ENCODE data around the gene RPUSD3.

RPUSD3 gene

GRCh38 chr3:9843715-9844438 lies at the start of gene RPUSD3:
Gene RPUSD3 (minus strand): TSS chr3:9844008. CDS start chr3:9843990, 18 bp downstream.
- H3K4me3 Mint-ChIP-seq = peak within 1 kb of the TSS; percentile 99
- no peaks in the 10 kb centered on the region for H3K9me3 Mint-ChIP-seq
- ATAC-seq (replicated peaks; ENCODE audit: extremely low read depth, poor library complexity, severe bottlenecking) = peak; percentile 98
- peak; percentile 92 to 99 for DNase-seq (ENCODE audit: low spot score in 2 of 2)
- H3K36me3 Mint-ChIP-seq (ENCODE audit: insufficient read depth) = peaks cover 12% of the 10 kb centered on the region
- peak within 1 kb of the TSS; percentile 92 for H3K27ac Mint-ChIP-seq (ENCODE audit: low read depth)
- H3K27me3 Mint-ChIP-seq = no peaks in the 10 kb centered on the region
- peaks cover 22% of the 10 kb centered on the region for H3K4me1 Mint-ChIP-seq

GRCh38 chr3:9891072-9891622 lies 47.3 kb upstream of the RPUSD3 start:
- H3K9me3 Mint-ChIP-seq = no peaks in the 10 kb centered on the region
- peaks cover 41% of the 10 kb centered on the region for H3K4me1 Mint-ChIP-seq
- H3K27ac Mint-ChIP-seq (ENCODE audit: low read depth) = peak overlapping the region; percentile 99
- peaks cover 25% of the 10 kb centered on the region for H3K36me3 Mint-ChIP-seq (ENCODE audit: insufficient read depth)
- DNase-seq (ENCODE audit: low spot score in 2 of 2) (no peak), ATAC-seq (replicated peaks; ENCODE audit: extremely low read depth, poor library complexity, severe bottlenecking) (peak; percentile 2)
- H3K4me3 Mint-ChIP-seq = peak overlapping the region; percentile 98
- no peaks in the 10 kb centered on the region for H3K27me3 Mint-ChIP-seq

- DNase-seq (ENCODE audit: low spot score in 2 of 2) = peak; percentile 84 to 86
- Mint-ChIP-seq H3K4me3 (peak within 1 kb of the TSS; percentile 98), H3K4me1 (peaks cover 35% of the 10 kb centered on the region), H3K9me3 (no peaks in the 10 kb centered on the region), H3K27me3 (no peaks in the 10 kb centered on the region), H3K36me3 (ENCODE audit: insufficient read depth) (peaks cover 25% of the 10 kb centered on the region), H3K27ac (ENCODE audit: low read depth) (peak within 1 kb of the TSS; percentile 99)
- peak; percentile 95 for ATAC-seq (replicated peaks; ENCODE audit: extremely low read depth, poor library complexity, severe bottlenecking)
Measured at GRCh38 chr3:9890249-9891071, 46.7 kb upstream of the RPUSD3 start, which contains the start of gene JAGN1. Gene JAGN1 (plus strand): TSS chr3:9890610. CDS start chr3:9890723, 113 bp downstream.

- Mint-ChIP-seq H3K27ac (ENCODE audit: low read depth) (no peak overlapping the region), H3K4me3 (no peak overlapping the region), H3K4me1 (peaks cover 29% of the 10 kb centered on the region), H3K36me3 (ENCODE audit: insufficient read depth) (peaks cover 22% of the 10 kb centered on the region), H3K9me3 (no peaks in the 10 kb centered on the region), H3K27me3 (no peaks in the 10 kb centered on the region)
- DNase-seq (ENCODE audit: low spot score in 2 of 2) = no peak
- ATAC-seq (replicated peaks; ENCODE audit: extremely low read depth, poor library complexity, severe bottlenecking) = no peak
Measured at GRCh38 chr3:9889405-9889804, 45.6 kb upstream of the RPUSD3 start.

- peaks cover 21% of the 10 kb centered on the region for H3K36me3 Mint-ChIP-seq (ENCODE audit: insufficient read depth)
- no peak for DNase-seq (ENCODE audit: low spot score in 2 of 2)
- no peak overlapping the region for H3K27ac Mint-ChIP-seq (ENCODE audit: low read depth)
- H3K27me3 Mint-ChIP-seq = no peaks in the 10 kb centered on the region
- H3K4me3 Mint-ChIP-seq = no peak overlapping the region
- no peak for ATAC-seq (replicated peaks; ENCODE audit: extremely low read depth, poor library complexity, severe bottlenecking)
- peaks cover 23% of the 10 kb centered on the region for H3K4me1 Mint-ChIP-seq
- H3K9me3 Mint-ChIP-seq = no peaks in the 10 kb centered on the region
Measured at GRCh38 chr3:9888540-9888939, 44.7 kb upstream of the RPUSD3 start.

- H3K27me3 Mint-ChIP-seq = no peaks in the 10 kb centered on the region
- peaks cover 15% of the 10 kb centered on the region for H3K36me3 Mint-ChIP-seq (ENCODE audit: insufficient read depth)
- H3K4me3 Mint-ChIP-seq = no peak overlapping the region
- H3K4me1 Mint-ChIP-seq = peaks cover 16% of the 10 kb centered on the region
- DNase-seq (ENCODE audit: low spot score in 2 of 2) (no peak), ATAC-seq (replicated peaks; ENCODE audit: extremely low read depth, poor library complexity, severe bottlenecking) (no peak)
- H3K27ac Mint-ChIP-seq (ENCODE audit: low read depth) = no peak overlapping the region
- no peaks in the 10 kb centered on the region for H3K9me3 Mint-ChIP-seq
Measured at GRCh38 chr3:9887480-9887879, 43.7 kb upstream of the RPUSD3 start.

- H3K4me1 Mint-ChIP-seq = peaks cover 6% of the 10 kb centered on the region
- peaks cover 9% of the 10 kb centered on the region for H3K36me3 Mint-ChIP-seq (ENCODE audit: insufficient read depth)
- H3K27me3 Mint-ChIP-seq = no peaks in the 10 kb centered on the region
- DNase-seq (ENCODE audit: low spot score in 2 of 2) = no peak
- no peak for ATAC-seq (replicated peaks; ENCODE audit: extremely low read depth, poor library complexity, severe bottlenecking)
- no peaks in the 10 kb centered on the region for H3K9me3 Mint-ChIP-seq
- H3K27ac Mint-ChIP-seq (ENCODE audit: low read depth) = no peak overlapping the region
- no peak overlapping the region for H3K4me3 Mint-ChIP-seq
Measured at GRCh38 chr3:9886328-9886727, 42.5 kb upstream of the RPUSD3 start.

- Mint-ChIP-seq H3K4me1 (no peaks in the 10 kb centered on the region), H3K27ac (ENCODE audit: low read depth) (no peak overlapping the region), H3K4me3 (no peak overlapping the region), H3K36me3 (ENCODE audit: insufficient read depth) (no peaks in the 10 kb centered on the region), H3K9me3 (no peaks in the 10 kb centered on the region), H3K27me3 (no peaks in the 10 kb centered on the region)
- no peak for DNase-seq (ENCODE audit: low spot score in 2 of 2)
- no peak for ATAC-seq (replicated peaks; ENCODE audit: extremely low read depth, poor library complexity, severe bottlenecking)
Measured at GRCh38 chr3:9884555-9885165, 40.9 kb upstream of the RPUSD3 start.

- no peaks in the 10 kb centered on the region for H3K27me3 Mint-ChIP-seq
- H3K36me3 Mint-ChIP-seq (ENCODE audit: insufficient read depth) = no peaks in the 10 kb centered on the region
- H3K9me3 Mint-ChIP-seq = no peaks in the 10 kb centered on the region
- H3K4me1 Mint-ChIP-seq = no peaks in the 10 kb centered on the region
- DNase-seq (ENCODE audit: low spot score in 2 of 2) (no peak), ATAC-seq (replicated peaks; ENCODE audit: extremely low read depth, poor library complexity, severe bottlenecking) (no peak)
- no peak overlapping the region for H3K27ac Mint-ChIP-seq (ENCODE audit: low read depth)
- H3K4me3 Mint-ChIP-seq = no peak overlapping the region
Measured at GRCh38 chr3:9883706-9884554, 40.1 kb upstream of the RPUSD3 start.

GRCh38 chr3:9881441-9881840 lies 37.6 kb upstream of the RPUSD3 start:
- ATAC-seq (replicated peaks; ENCODE audit: extremely low read depth, poor library complexity, severe bottlenecking) (no peak), DNase-seq (ENCODE audit: low spot score in 2 of 2) (no peak)
- no peak overlapping the region for H3K4me3 Mint-ChIP-seq

GRCh38 chr3:9879830-9880549 lies 36.2 kb upstream of the RPUSD3 start, which contains the start of gene CIDEC:
Gene CIDEC (minus strand): TSS chr3:9880253. CDS start chr3:9878486, 1,767 bp downstream.
- no peaks in the 10 kb centered on the region for H3K36me3 Mint-ChIP-seq (ENCODE audit: insufficient read depth)
- H3K27me3 Mint-ChIP-seq = no peaks in the 10 kb centered on the region
- peak within 1 kb of the TSS; percentile 46 for H3K27ac Mint-ChIP-seq (ENCODE audit: low read depth)

More at GRCh38 chr3:9881441-9881840, 37.6 kb upstream of the RPUSD3 start:
- Mint-ChIP-seq H3K9me3 (no peaks in the 10 kb centered on the region), H3K27me3 (no peaks in the 10 kb centered on the region), H3K27ac (ENCODE audit: low read depth) (no peak overlapping the region), H3K4me1 (no peaks in the 10 kb centered on the region), H3K36me3 (ENCODE audit: insufficient read depth) (no peaks in the 10 kb centered on the region)

More at GRCh38 chr3:9879830-9880549, 36.2 kb upstream of the RPUSD3 start, which contains the start of gene CIDEC:
- Mint-ChIP-seq H3K4me3 (no peak within 1 kb of the TSS), H3K4me1 (no peaks in the 10 kb centered on the region), H3K9me3 (no peaks in the 10 kb centered on the region)
- no peak for ATAC-seq (replicated peaks; ENCODE audit: extremely low read depth, poor library complexity, severe bottlenecking)
- no peak for DNase-seq (ENCODE audit: low spot score in 2 of 2)
